NCI-H774 (cell line): ENCODE measurements around the gene CDC42BPG.
"Not testable (repeated sequence)": the region's sequence is repeated elsewhere in the genome, so short reads cannot be mapped to it uniquely, and the experiment has no call there.

Experiments
- DNase-seq: peaks from one replicate; lab custom pipeline; 2025; lab: John Stamatoyannopoulos, UW

CDC42BPG gene

DNA sequence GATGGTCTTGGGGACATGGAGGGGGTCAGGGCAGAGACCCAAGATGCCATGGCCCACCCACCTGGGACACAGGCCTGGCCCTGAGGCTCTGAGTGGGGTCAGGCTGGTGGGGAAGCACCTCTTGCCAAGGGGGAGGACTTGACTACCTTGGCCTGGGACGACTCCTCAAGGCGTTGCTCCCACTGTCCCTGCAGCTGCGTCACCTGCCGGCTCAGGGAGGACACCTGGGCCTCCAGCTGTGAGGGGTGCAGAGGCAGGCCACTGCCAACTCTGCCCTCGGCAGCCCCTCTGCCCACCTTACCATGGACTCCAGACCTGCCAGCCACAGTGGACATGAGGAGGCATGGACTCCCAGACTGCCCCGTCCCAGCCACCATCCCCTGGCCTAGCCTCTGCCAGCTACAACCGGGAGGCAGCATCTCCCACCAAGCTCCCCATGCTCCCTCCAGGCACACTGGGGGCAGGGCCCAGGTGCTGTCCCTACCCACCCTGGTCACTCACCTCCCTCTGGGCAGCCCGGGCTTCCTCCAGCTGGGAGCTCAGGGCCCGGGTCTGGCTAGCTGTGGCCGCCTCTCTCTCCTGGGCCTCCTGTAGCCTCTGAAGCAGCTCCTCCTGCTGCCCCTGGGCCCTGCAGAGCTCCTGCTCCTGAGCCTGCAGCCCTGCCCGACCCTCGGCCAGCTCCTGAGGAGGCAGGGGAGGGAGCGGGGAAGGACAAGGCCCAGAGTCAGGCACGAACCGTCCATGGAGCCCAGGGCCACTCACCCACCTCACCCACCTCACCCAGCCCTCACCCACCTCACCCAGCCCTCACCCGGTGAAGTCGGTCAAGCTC, 8.6 kb downstream of the CDC42BPG start:
- DNase-seq, result no peak

GRCh38 chr11:64834723-64835615, 9.5 kb downstream of the CDC42BPG start:
- DNase-seq, result no peak

DNA sequence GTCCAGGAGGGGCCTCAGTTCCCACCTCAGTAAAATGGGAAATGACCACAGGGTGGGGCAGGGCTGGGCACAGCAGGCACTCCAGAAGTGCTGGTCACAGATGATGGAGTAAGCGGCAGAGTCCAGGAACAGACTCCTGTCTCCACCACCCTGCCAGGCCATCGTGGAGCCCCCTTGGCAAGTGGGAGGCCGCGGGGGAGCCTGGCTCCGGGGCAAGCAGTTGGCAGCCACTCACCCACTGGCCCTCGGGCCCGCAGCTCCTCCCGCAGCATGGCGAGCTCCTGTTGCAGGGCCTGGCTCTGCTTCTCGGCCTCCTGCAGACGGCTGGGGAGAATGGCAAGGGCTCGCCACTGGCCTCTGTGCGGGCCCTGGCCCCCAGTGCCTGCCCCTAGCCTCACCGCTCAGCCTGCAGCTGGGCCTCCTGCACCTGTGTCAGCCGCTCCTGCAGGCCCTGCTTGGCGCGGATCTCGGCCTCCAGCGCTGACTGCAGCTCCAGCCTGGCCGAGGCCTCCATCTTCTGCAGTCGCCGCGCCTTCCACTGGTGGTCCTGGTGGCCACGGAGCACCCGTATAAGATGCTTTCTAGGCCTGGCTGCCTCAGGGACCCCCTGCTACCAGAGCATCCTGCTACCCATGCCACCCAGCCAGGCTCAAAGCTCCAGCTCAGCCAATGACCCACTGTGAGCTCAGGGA, 10.3 kb downstream of the CDC42BPG start:
- no peak for DNase-seq

DNA sequence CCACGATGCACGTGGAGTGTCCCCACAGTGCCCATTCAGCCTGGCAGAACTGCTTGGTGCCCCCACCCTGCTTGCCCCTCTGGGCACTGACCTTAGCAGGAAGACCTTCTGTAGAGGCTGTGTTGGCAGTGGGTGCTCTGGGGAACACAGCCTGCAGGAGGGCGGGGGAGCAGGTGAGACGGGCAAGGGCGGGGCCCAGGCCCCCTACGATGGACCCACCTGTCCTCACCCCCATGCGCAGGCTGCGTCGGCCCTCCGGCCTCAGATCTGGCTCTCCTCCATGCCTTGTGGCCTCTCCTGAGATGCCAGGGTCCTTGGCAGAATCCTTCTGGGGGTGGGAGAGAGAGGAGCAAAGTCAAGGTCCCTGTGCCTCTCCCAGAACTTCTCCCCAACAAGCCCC, 10.9 kb downstream of the CDC42BPG start:
- no peak for DNase-seq

- no peak for DNase-seq
Observed at GRCh38 chr11:64833198-64833502, 11.3 kb downstream of the CDC42BPG start.

DNA sequence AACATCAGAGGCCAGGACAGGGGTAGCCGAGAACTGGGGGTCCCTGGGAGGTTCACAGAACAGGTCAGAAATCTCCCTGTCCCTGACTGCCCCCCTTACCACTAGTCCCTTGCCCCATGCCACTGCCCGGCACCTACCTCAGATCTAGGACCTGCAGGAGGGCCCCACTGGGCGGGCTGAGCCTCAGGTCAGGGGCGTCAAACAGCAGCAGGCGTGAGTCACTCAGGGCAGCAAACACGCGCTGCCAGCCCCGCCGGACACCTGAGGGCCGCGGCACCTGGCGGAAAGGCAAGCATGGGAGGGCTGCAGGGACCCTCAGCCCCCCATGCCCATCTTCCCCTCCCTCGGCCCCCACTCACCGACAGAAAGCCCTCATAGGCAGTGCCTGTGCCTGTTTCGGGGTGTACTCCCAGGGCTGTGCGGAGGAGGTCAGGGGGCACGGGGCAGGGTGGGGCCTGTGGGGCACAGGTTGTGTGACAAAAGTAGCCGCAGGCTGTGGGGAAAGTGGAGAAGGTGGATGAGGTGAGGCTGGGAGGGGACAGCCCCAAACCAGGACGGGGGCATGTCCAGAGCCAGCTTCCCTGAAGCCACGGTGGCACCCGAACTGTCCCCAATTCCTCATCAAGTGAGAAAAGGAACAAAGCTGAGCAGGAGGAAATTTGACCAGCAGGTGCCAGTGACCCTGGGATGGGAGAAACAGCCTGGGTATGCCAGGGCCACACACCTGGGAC, 11.8 kb downstream of the CDC42BPG start:
- no peak for DNase-seq

GRCh38 chr11:64831411-64831891, 13.0 kb downstream of the CDC42BPG start:
- DNase-seq, result no peak

GRCh38 chr11:64829536-64830251, 14.8 kb downstream of the CDC42BPG start:
- no peak for DNase-seq

DNA sequence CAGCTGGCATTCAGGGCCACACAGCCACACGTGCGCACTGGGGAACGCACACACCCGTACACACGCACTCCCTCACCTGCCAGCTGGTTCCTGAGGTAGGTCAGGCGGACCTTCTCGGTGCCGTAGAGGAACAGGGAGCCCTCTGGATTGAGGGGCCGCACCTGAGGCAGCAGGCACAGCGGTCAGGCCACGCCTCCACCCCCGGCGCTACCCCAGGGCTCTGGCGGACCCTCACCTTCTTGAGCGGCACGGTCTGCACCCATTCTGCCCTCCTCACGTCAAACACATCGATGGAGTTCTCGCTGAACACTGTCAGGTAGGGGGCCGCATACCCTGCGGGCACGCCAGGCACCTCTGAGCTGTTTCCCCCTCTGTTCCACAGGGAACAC, 17.0 kb downstream of the CDC42BPG start:
- DNase-seq, result no peak

DNA sequence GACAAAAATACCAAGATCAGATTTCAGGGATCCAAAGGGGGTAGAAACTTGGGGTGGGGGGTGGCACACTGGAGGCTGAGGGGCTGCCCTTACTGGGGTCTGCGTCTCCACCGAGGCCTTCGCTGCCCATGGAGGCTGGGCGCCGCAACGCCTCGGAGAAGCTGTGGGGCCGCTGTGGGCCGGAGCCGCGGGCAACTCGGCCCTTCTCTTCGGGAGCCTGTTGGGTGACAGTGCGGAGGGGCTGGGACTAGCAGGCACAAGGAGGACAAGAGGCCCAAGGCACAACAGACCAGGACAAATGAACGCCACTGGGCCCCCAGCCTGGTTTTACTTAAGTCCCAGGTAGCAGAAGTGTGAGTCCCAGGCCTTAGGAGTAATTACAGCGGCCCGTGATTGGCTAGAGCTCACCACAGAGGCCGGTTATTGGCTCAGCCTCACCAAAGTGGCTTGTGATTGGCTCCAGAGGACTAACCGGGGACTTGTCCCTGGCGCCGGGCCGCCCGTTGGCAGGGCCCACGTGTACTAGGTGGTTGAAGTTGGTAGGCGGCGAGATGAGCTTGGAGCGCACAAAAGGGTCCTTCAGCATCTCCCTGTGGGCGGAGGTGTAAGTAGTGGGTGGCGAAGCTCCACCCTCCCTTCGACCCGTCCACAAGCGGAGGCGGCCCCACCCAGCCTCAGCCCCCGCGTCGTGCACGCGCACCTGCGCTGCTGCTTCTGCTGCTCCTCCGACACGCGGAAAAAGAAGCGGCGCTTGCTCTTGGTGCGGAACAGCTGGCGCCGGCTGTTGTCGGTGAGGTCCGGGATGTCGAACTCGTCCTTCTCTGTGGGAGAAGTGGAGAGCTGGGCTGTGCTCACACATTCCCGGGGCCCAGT, 17.6 kb downstream of the CDC42BPG start:
- no peak for DNase-seq

GRCh38 chr11:64826062-64826461, 18.4 kb downstream of the CDC42BPG start:
- no peak for DNase-seq

DNA sequence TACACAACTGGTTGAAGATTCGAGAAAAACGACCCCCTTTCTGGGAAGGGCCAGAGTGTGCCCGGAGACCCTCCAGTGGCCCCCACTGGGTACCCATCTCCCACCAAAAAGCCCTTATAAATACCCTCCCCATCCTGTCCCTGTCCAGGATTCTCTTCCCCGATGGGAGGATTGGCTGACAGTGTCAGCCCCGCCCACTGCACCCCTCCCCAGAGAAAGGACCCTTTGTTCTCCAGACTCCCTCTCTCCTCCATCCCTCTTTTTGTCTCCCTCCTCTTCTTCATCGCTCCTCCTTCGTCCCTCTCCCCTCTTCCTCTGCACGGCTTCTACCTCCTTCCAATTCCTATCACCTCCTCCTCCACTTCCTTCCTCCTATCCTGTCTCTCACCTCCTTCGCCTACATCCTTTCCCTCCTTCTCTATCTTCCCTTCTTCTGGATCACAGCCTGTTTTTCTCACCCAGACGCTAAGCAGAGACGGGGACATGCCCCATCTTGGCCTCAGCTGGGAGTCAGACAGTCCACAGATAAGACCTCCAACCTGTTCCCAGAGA, 20.8 kb downstream of the CDC42BPG start:
- DNase-seq, result no peak

DNA sequence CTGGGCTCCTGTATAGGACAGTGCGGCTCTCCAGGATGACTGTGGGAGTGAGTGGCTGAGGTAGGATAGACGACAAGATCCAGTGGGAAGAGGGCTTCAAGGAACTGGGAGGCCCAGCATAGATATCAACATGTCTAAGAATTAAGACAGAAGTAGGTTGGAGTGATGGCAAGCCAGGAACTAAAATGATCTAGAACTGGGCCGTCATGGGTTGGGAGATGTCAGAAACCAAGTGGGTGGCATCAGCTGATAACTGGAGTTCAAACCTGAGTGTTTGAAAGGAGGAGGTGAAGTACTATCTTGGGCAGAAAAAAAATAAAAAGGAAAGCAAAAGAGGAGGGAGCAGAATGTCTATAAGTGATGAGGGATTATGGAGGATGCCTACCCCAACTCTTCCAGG, 27.0 kb downstream of the CDC42BPG start:
- DNase-seq, result no peak

DNA sequence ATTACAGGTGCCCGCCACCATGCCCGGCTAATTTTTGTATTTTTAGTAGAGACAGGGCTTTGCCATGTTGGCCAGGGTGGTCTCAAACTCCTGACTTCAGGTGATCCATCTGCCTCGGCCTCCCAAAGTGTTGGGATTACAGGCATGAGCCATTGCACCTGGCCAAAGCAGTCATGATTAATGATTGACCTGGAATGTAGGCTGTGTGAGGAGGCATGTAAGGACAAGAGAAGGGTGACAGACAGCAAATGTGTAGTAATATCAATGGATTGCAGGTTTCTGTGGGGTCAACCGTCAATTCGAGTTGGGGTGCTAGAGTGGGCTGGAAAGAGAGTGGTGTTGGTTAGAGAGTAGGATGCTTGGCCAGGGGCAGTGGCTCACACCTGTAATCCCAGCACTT, 29.0 kb downstream of the CDC42BPG start:
- DNase-seq, result not testable (repeated sequence)

DNA sequence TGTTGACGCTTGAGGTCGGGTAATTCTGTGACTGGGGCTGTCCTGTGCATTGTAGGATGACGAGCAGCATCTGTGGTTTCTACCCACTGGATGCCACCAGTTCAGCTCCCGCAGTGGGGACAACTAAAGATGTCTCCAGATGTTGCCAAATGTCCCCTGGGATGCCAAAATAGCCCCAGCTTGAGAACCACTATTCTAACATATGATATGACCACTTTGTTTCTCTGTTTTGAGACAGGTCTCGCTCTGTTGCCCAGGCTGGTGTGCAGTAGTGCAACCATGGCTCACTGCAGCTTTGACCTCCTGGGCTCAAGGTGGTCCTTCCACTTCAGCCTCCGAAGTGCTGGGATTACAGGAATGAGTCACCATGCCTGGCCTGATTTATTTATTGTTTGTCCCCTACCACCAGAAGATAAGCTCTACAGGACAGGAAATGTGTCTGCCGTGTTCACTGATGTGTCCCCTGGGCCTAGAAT, 29.7 kb downstream of the CDC42BPG start:
- DNase-seq, result no peak

DNA sequence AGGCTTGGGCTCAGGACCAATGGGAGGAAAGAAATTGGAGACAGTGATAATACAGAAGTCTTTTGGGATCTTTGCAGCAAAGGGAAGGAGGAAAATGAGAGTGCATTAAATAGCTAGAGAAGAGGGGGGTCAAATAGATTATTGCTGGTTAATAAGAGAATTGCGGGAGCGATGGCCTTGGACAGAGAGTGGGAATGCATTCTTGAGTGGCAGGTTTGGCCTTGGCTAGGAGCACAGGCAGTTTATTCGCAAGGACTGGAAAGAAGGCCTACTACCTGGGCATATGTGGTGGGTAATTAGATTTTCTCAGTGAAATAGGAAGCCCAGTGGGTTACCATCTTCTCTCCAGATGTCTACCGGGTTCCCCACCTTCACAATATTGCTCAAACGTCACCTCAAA, 30.6 kb downstream of the CDC42BPG start:
- DNase-seq, result no peak

DNA sequence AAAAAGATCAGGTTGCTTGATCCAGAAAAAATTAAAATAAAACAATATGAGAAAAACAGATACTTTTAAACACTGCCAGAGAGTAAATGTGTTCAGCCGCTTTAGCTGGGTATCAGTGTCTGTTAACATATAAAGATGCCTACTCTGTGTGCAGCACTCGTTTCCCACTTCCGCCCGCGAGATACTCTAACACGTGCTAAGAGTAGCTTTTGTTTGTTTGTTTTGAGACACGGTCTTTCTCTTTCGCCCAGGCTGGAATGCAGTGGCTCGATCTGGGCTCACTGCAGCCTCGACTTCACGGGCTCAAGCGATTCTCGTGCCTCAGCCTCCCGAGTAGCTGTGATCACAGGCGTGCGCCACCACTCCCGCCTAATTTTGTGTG, 33.6 kb downstream of the CDC42BPG start:
- no peak for DNase-seq

DNA sequence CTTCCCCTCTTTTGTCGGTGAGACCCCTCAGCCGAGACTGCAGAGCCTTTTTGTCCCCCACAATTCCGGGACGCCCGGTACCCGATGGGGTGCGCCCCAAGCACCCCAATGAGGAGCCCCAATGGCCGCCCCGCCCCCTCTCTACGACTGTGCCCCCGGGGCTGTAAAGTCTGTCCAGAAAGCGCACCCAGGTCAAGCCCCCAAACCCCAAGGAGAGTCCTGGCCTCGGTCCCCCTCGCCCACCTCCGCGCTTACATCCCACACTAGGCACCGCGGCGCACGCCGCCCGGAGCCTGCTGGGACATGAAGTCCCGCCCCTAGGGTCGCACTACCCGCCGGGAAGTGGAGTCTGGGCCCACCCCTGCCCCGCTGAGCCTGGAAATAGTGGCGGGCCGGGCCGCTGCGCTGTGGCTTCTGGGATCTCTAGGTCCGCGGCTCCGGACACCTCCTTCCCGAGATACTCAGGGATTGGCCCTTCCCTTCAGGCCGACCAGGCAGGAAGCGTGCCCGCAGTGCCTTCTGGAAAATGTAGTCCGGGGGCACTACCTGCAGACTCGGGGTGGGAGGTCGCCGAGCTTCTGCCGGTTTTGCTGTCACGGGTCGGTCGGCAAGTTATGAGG, 34.1 kb downstream of the CDC42BPG start, which contains the start of gene MEN1:
TSS of gene MEN1 (minus strand) at position 281 of the 620 bp plus-strand sequence. CDS start 442 bp downstream, outside the sequence.
- DNase-seq, result peak; percentile 98

DNA sequence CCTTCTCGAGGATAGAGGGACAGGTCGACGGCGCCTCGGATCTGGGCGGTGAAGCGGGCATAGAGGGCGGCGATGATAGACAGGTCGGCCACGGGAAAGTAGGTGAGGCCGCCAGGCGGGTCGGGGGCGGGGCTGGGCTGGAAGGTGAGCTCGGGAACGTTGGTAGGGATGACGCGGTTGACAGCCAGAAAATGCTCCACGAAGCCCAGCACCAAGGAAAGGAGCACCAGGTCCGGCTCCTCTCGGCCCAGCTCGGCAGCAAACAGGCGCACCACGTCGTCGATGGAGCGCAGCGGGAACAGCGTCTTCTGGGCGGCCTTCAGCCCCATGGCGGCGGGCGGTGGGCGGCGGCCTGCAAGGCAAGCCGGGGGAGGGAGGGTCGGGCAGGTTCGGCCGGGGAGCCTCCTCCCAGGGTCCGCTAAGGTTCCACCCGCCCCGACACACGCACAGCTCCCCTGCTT, 34.6 kb downstream of the CDC42BPG start:
- no peak for DNase-seq
